ENCODE measurements around the gene ANKDD1A. TPM values are rescaled to one million over a fixed set of nuclear protein-coding genes. Genes with fewer than 3 reads are reported as not detected.
A peak's percentile ranks its signal among the peaks of the same experiment; 100 is the strongest.

Gene ANKDD1A
- total RNA-seq, 1 experiment from 2014 or later = 6.8 TPM

DNA sequence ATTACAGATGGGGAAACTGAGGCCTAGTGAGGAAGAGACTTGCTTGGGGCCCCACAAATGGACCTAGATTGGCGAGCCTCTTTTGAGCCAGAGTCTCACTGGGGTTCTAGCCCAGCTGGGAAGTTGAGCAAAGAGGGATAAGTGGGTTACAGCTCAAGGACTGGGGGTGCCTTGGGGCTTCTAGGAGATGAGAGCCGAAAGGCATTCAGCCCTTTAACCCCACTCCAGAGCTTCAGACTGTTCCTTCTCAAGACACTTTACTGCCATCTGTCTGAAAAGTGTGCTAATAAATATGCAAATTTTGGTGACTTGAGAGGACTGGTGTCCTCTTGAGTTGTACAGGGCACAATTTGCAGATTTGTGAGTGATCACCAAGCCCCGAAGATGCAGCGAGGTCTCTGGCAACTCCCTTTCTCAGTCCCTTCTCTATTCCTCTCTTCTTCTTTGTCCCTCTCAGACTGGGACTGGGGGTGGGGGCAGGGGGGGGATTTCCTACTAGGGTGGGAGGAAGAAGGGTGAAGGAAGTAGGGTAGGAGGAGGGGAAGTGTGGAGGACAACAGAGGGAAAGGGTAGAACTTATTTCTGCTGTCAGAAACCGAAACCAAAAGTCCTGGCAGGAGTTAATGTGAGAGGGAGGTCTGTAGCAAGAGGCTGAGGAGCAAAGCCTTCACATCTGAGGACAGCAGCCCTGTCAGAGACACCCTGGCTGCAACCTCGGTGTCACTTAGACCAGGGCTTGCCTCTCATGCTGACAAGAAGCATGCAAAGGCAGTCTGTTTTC, 16.2 kb upstream of the ANKDD1A start:
- intact Hi-C loops (cut with micrococcal nuclease; ENCODE audit: unreplicated experiment) (no loop called here), in situ Hi-C loops (cut with HindIII; ENCODE audit: low pct_unique_long_range_greater_than_20kb, low sequenced_read_pairs) (no loop called here)
- Histone ChIP-seq H3K9me3 (ENCODE audit: control insufficient read depth, insufficient read depth, low read depth, low read length) (no peaks in the 10 kb centered on the region), H3K36me3 (ENCODE audit: control insufficient read depth, insufficient read depth, low read length) (no peaks in the 10 kb centered on the region), H3K27me3 (ENCODE audit: control insufficient read depth, insufficient read depth, low read length) (no peaks in the 10 kb centered on the region), H3K4me3 (ENCODE audit: low read depth in 2 of 2, low read length in 2 of 2) (peak overlapping the region; percentile 19 to 38), H3K4me1 (ENCODE audit: control insufficient read depth, insufficient read depth, low read length) (peaks cover 24% of the 10 kb centered on the region), H3K27ac (ENCODE audit: low read length) (peak overlapping the region; percentile 66)
- DNase-seq (ENCODE audit: low read depth, low spot score) (no peak), ATAC-seq (peak; percentile 53)
- CTCF ChIA-PET = interaction anchor here (0.6 kb wide), 1 partner anchor 137 kb away, joined by 10 read pairs; no protein-coding TSS in a partner anchor
- TF ChIP-seq TCF7L2 (IDR thresholded peaks at IDR 0.05; ENCODE audit: low read depth, low read length) = no peak
- BruUV-seq (replicated peaks) = no TSS peak
- POLR2A ChIA-PET = interaction anchor here (0.6 kb wide), 1 partner anchor 24 kb away, joined by 5 read pairs; no protein-coding TSS in a partner anchor

DNA sequence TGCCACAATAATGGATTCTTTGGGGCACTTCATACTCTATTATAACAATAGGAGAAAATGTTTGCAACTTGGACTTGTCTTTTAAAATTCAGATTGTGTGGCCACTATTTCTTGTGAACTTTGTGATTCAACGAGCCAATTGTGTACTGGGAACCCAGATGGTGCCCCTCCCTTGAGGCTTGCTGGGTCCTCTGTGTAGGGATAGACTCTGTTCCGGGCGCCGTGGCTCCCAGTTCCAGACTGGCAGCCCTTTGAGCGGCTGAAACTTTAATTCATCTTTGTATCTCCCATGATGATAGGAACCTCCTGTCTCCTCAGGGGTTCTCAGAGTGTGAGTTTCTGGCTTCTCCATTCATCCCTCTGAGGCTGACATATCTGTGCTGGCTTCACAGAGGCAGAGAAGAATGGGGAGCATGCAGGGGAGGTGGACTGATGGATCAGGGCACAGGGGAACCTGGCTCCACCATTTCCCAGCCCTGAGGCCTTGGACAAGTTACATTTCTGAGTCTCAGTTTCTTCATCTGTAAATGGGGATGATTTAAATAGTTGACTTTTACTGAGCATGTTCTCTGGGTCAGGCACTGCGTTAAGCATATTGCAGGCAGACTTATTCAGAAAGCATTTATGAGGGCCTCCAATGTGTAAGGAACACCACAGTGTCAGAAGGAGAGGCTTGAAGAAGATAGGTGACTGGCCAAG, 15.2 kb upstream of the ANKDD1A start:
- no TSS peak for BruUV-seq (replicated peaks)
- 0 out of 2 replicates have a peak overlapping the region, but pooled peaks have one; percentile 23 for H3K27ac ChIP-seq (ENCODE audit: low read length)
- POLR2A ChIA-PET = no interaction called here

More for the DNA sequence above, 15.2 kb upstream of the ANKDD1A start:
- Histone ChIP-seq H3K4me3 (ENCODE audit: low read depth in 2 of 2, low read length in 2 of 2) (no peak overlapping the region), H3K9me3 (ENCODE audit: control insufficient read depth, insufficient read depth, low read depth, low read length) (peaks cover 7% of the 10 kb centered on the region; the same call in 1 of the 2 replicates), H3K4me1 (ENCODE audit: control insufficient read depth, insufficient read depth, low read length) (peaks cover 24% of the 10 kb centered on the region), H3K27me3 (ENCODE audit: control insufficient read depth, insufficient read depth, low read length) (no peaks in the 10 kb centered on the region), H3K36me3 (ENCODE audit: control insufficient read depth, insufficient read depth, low read length) (no peaks in the 10 kb centered on the region)
- in situ Hi-C loops (cut with HindIII; ENCODE audit: low pct_unique_long_range_greater_than_20kb, low sequenced_read_pairs) = no loop called here
- DNase-seq (ENCODE audit: low read depth, low spot score) (no peak), ATAC-seq (no peak)
- CTCF ChIA-PET = no interaction called here
- intact Hi-C loops (cut with micrococcal nuclease; ENCODE audit: unreplicated experiment) = no loop called here
- TF ChIP-seq, protein P1, sequence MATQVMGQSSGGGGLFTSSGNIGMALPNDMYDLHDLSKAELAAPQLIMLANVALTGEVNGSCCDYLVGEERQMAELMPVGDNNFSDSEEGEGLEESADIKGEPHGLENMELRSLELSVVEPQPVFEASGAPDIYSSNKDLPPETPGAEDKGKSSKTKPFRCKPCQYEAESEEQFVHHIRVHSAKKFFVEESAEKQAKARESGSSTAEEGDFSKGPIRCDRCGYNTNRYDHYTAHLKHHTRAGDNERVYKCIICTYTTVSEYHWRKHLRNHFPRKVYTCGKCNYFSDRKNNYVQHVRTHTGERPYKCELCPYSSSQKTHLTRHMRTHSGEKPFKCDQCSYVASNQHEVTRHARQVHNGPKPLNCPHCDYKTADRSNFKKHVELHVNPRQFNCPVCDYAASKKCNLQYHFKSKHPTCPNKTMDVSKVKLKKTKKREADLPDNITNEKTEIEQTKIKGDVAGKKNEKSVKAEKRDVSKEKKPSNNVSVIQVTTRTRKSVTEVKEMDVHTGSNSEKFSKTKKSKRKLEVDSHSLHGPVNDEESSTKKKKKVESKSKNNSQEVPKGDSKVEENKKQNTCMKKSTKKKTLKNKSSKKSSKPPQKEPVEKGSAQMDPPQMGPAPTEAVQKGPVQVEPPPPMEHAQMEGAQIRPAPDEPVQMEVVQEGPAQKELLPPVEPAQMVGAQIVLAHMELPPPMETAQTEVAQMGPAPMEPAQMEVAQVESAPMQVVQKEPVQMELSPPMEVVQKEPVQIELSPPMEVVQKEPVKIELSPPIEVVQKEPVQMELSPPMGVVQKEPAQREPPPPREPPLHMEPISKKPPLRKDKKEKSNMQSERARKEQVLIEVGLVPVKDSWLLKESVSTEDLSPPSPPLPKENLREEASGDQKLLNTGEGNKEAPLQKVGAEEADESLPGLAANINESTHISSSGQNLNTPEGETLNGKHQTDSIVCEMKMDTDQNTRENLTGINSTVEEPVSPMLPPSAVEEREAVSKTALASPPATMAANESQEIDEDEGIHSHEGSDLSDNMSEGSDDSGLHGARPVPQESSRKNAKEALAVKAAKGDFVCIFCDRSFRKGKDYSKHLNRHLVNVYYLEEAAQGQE (IDR thresholded peaks at IDR 0.05; ENCODE audit: insufficient read depth in 1 of 2, low read depth in 2 of 2, low read length in 1 of 2) = no peak
- TF ChIP-seq TCF7L2 (IDR thresholded peaks at IDR 0.05; ENCODE audit: low read depth, low read length) (no peak), SIN3A (IDR thresholded peaks at IDR 0.05; ENCODE audit: borderline replicate concordance, insufficient read depth, low read depth, low read length) (no peak), POLR2AphosphoS5 (IDR thresholded peaks at IDR 0.05; ENCODE audit: low read depth, low read length) (no peak)
- TF ChIP-seq, protein P2, sequence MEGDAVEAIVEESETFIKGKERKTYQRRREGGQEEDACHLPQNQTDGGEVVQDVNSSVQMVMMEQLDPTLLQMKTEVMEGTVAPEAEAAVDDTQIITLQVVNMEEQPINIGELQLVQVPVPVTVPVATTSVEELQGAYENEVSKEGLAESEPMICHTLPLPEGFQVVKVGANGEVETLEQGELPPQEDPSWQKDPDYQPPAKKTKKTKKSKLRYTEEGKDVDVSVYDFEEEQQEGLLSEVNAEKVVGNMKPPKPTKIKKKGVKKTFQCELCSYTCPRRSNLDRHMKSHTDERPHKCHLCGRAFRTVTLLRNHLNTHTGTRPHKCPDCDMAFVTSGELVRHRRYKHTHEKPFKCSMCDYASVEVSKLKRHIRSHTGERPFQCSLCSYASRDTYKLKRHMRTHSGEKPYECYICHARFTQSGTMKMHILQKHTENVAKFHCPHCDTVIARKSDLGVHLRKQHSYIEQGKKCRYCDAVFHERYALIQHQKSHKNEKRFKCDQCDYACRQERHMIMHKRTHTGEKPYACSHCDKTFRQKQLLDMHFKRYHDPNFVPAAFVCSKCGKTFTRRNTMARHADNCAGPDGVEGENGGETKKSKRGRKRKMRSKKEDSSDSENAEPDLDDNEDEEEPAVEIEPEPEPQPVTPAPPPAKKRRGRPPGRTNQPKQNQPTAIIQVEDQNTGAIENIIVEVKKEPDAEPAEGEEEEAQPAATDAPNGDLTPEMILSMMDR (IDR thresholded peaks at IDR 0.05) = no peak

Measured in Panc1 (cell line).